HCT116 (cell line): ENCODE data around the gene CFAP161. TPM values are rescaled to one million over a fixed set of nuclear protein-coding genes. Genes with fewer than 3 reads are reported as not detected.

Experiments used
- ATAC-seq: fragments of 200-7000 bp; cut with Tn5 transposase; 2 replicates; pipeline ENCODE4 v1.9.1; 2020; ENCODE audit warnings: mild to moderate bottlenecking, moderate library complexity
- BruUV-seq: library from RNA; stranded (reverse); fragments of 400-500 nt; replicated peaks from 2 replicates; lab custom pipeline; 2021; lab: Mats Ljungman, UMichigan
- CTCF ChIA-PET: fragments of 300-600 bp; sonication (Branson Sonifier 250); formaldehyde crosslinking; loops from one replicate; lab custom pipeline; 2021; ENCODE audit warnings: antibody characterized with exemption; lab: Charles Lee
- POLR2A ChIA-PET: fragments of 300-600, 350-600 bp; sonication (Branson Sonifier 250); formaldehyde crosslinking; loops from one replicate; lab custom pipeline; 2021; ENCODE audit warnings: antibody characterized with exemption; lab: Charles Lee
- RAD21 ChIA-PET, 2 experiments: fragments of 300-600 bp; sonication (Branson Sonifier 250); formaldehyde crosslinking; loops; one replicate each; lab custom pipeline; 2023; ENCODE audit warnings: low total read pairs in 2 of 2; ENCODE audit not compliant: uncharacterized antibody in 2 of 2, unreplicated experiment in 2 of 2, low non-redundant PET in 1 of 2; lab: Charles Lee
- DNase-seq: peaks from one replicate; pipeline ENCODE4 v3.0.0-alpha.2; 2010; ENCODE audit warnings: low read depth, low spot score
- H2AFZ ChIP-seq: fragments of 200-600 bp; shearing (Covaris generic), sonication (generic); 2 replicates; pipeline ENCODE4 v1.6.1; 2017; ENCODE audit warnings: low read depth, mixed run types, mixed read lengths, antibody characterized with exemption, low read length; ENCODE audit not compliant: poor library complexity, severe bottlenecking
- H3K27ac ChIP-seq: 2 replicates; pipeline ENCODE4 v1.5.1; 2012; ENCODE audit warnings: low read depth, low read length
- H3K27me3 ChIP-seq: fragments of 200-600 bp; sonication (generic); 2 replicates; pipeline ENCODE4 v1.6.1; 2016; ENCODE audit warnings: mixed run types, low read length, mixed read lengths; ENCODE audit not compliant: insufficient read depth
- H3K36me3 ChIP-seq, 2 experiments: fragments of 200-500 bp in 1 of 2; fragments of 200-600 bp in 1 of 2; sonication (Bioruptor generic) in 1 of 2; sonication (generic) in 1 of 2; 2 replicates each; pipeline versions ENCODE4 v1.5.1 to v1.6.1; 2014 to 2016; ENCODE audit warnings: low read length in 2 of 2, inconsistent platforms in 1 of 2, mixed read lengths in 1 of 2, mixed run types in 1 of 2; ENCODE audit not compliant: insufficient read depth in 2 of 2, control insufficient read depth in 1 of 2
- H3K4me1 ChIP-seq, 2 experiments: fragments of 200-600 bp in 1 of 2; sonication (generic) in 1 of 2; 2 replicates each; pipeline versions ENCODE4 v1.5.1 to v1.6.1; 2012 to 2017; ENCODE audit warnings: low read length in 2 of 2, inconsistent platforms in 1 of 2, mild to moderate bottlenecking in 1 of 2, mixed read lengths in 1 of 2, mixed run types in 1 of 2, moderate library complexity in 1 of 2; ENCODE audit not compliant: insufficient read depth in 2 of 2, control insufficient read depth in 1 of 2
- H3K4me2 ChIP-seq: fragments of 200-600 bp; sonication (generic); 2 replicates; pipeline ENCODE4 v1.6.1; 2017; ENCODE audit warnings: mixed run types, low read length, mixed read lengths
- H3K4me3 ChIP-seq, 2 experiments: fragments of 200-600 bp in 1 of 2; sonication (generic) in 1 of 2; replicated peaks in 1 of 2; 2 replicates each; pipeline ENCODE4 v1.5.1; 2011 to 2016; ENCODE audit warnings: low read length in 2 of 2, control low read depth in 1 of 2, low read depth in 1 of 2, mild to moderate bottlenecking in 1 of 2, mixed read lengths in 1 of 2, mixed run types in 1 of 2
- H3K79me2 ChIP-seq: fragments of 200-600 bp; sonication (generic); 2 replicates; pipeline ENCODE4 v1.6.1; 2017; ENCODE audit warnings: mild to moderate bottlenecking, mixed run types, low read length, moderate library complexity, mixed read lengths; ENCODE audit not compliant: insufficient read depth
- H3K9ac ChIP-seq: fragments of 200-600 bp; sonication (generic); 2 replicates; pipeline ENCODE4 v1.6.1; 2016; ENCODE audit warnings: low read length, mixed read lengths
- H3K9me2 ChIP-seq: fragments of 200-600 bp; sonication (generic), shearing (Covaris generic); 2 replicates; pipeline ENCODE4 v1.6.1; 2017; ENCODE audit warnings: mixed run types, mild to moderate bottlenecking, moderate library complexity; ENCODE audit not compliant: insufficient read depth
- H3K9me3 ChIP-seq, 2 experiments: fragments of 200-500 bp in 1 of 2; fragments of 200-600 bp in 1 of 2; sonication (Bioruptor generic) in 1 of 2; sonication (generic) in 1 of 2; 2 replicates each; pipeline ENCODE4 v1.6.1; 2014 to 2017; ENCODE audit warnings: low read length in 2 of 2, mixed read lengths in 2 of 2, inconsistent platforms in 1 of 2, low read depth in 1 of 2, mild to moderate bottlenecking in 1 of 2, mixed run types in 1 of 2, moderate library complexity in 1 of 2; ENCODE audit not compliant: control insufficient read depth in 1 of 2, insufficient read depth in 1 of 2
- H4K20me1 ChIP-seq: fragments of 200-600 bp; sonication (generic), shearing (Covaris generic); 2 replicates; pipeline ENCODE4 v1.6.1; 2017; ENCODE audit warnings: mixed run types, mild to moderate bottlenecking, moderate library complexity; ENCODE audit not compliant: insufficient read depth
- EGR1 ChIP-seq: IDR thresholded peaks from 2 replicates; pipeline ENCODE4 v1.6.1; 2012; ENCODE audit warnings: low read depth
- ELF1 ChIP-seq: IDR thresholded peaks from 2 replicates; pipeline ENCODE4 v1.6.1; 2012; ENCODE audit warnings: low read depth, borderline replicate concordance
- EZH2 ChIP-seq: fragments of 200-600 bp; sonication (generic); IDR thresholded peaks from 2 replicates; pipeline ENCODE4 v1.6.1; 2017; ENCODE audit warnings: antibody characterized with exemption, mixed run types
- EZH2phosphoT487 ChIP-seq: fragments of 200-600 bp; IDR thresholded peaks from 2 replicates; pipeline ENCODE4 v1.6.1; 2018; ENCODE audit warnings: antibody characterized with exemption, borderline replicate concordance
- FOSL1 ChIP-seq: IDR thresholded peaks from 2 replicates; pipeline ENCODE4 v1.6.1; 2012; ENCODE audit warnings: low read depth
- JUND ChIP-seq: IDR thresholded peaks from 2 replicates; pipeline ENCODE4 v1.6.1; 2012
- POLR2A ChIP-seq: IDR thresholded peaks from 2 replicates; pipeline ENCODE4 v1.7.0; 2011; ENCODE audit warnings: borderline replicate concordance; ENCODE audit not compliant: insufficient read depth, insufficient read length; ENCODE audit errors: extremely low read depth
- POLR2AphosphoS5 ChIP-seq: IDR thresholded peaks from 2 replicates; pipeline ENCODE4 v1.6.1; 2011; ENCODE audit warnings: mild to moderate bottlenecking, low read depth, low read length, moderate library complexity
- RAD21 ChIP-seq: IDR thresholded peaks from 2 replicates; pipeline ENCODE4 v1.6.1; 2012; ENCODE audit warnings: low read depth, mild to moderate bottlenecking
- SIN3A ChIP-seq: IDR thresholded peaks from 2 replicates; pipeline ENCODE4 v1.6.1; 2012; ENCODE audit warnings: low read depth
- TCF7L2 ChIP-seq: IDR thresholded peaks from 2 replicates; pipeline ENCODE4 v1.7.0; 2011; ENCODE audit warnings: borderline replicate concordance, inconsistent platforms; ENCODE audit not compliant: insufficient read depth, insufficient read length; ENCODE audit errors: extremely low read depth
- YY1 ChIP-seq: IDR thresholded peaks from 2 replicates; pipeline ENCODE4 v1.6.1; 2011; ENCODE audit warnings: low read length, low read depth, moderate library complexity, mild to moderate bottlenecking; ENCODE audit not compliant: insufficient replicate concordance; ENCODE audit errors: extremely low read depth
- intact Hi-C: fragments of 100-400 bp; cut with micrococcal nuclease; formaldehyde crosslinking; loops from 2 replicates; pipeline ENCODE4 v1.10.0; 2022
- total RNA-seq: library from RNA; stranded (reverse); gene quantifications from one replicate; pipeline ENCODE4 v1.2.1, GENCODE V29; 2021; ENCODE audit not compliant: unreplicated experiment
- TF ChIP-seq, protein P1 (sequence below): IDR thresholded peaks from 2 replicates; pipeline ENCODE4 v1.6.1; 2012
- TF ChIP-seq, protein P2 (sequence below): IDR thresholded peaks from 2 replicates; pipeline ENCODE4 v1.6.1; 2012
- TF ChIP-seq, protein P3 (sequence below): IDR thresholded peaks from 2 replicates; pipeline ENCODE4 v1.6.1; 2011; ENCODE audit warnings: mild to moderate bottlenecking, low read length, moderate library complexity; ENCODE audit not compliant: insufficient replicate concordance; ENCODE audit errors: extremely low read depth

CFAP161 gene
- total RNA-seq, 1 experiment from 2014 or later: 0.15 TPM

DNA sequence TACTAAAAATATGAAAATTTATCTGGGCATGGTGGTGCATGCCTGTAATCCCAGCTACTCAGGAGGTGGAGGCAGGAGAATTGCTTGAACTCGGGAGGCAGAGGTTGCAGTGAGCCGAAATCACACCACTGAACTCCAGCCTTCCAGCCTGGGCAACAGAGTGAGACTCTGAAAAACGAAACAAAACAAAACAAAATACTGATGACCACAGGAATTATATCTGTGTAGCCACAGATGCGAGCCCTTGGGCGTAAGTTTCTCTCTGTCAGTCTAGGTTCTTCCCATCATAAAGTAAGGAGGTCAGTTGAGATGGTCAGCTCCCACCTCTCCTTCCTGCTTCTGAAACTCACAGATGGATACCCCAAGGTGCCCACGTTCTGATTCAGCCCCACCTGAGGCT is 37.7 kb upstream of the CFAP161 start:
- no peak overlapping the region for H2AFZ ChIP-seq
- ATAC-seq (no peak), DNase-seq (no peak)
- H3K9me2 ChIP-seq: no peaks in the 10 kb centered on the region; the same call in 1 of the 2 replicates
- no peak overlapping the region for H3K9ac ChIP-seq
- H3K4me3 ChIP-seq: no peak overlapping the region
- no TSS peak for BruUV-seq
- no peaks in the 10 kb centered on the region for H4K20me1 ChIP-seq
- no peak overlapping the region for H3K27ac ChIP-seq
- POLR2A ChIA-PET: no interaction called here
- RAD21 ChIA-PET: no interaction called here
- no peaks in the 10 kb centered on the region for H3K36me3 ChIP-seq
- no peaks in the 10 kb centered on the region; the same call in 1 of the 2 replicates for H3K27me3 ChIP-seq
- TF ChIP-seq, protein P1, sequence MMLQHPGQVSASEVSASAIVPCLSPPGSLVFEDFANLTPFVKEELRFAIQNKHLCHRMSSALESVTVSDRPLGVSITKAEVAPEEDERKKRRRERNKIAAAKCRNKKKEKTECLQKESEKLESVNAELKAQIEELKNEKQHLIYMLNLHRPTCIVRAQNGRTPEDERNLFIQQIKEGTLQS: no peak
- TF ChIP-seq FOSL1: no peak
- TF ChIP-seq YY1: no peak
- no peak for TF ChIP-seq POLR2AphosphoS5
- TF ChIP-seq TCF7L2: no peak
- H3K4me1 ChIP-seq: peaks cover 12 to 26% of the 10 kb centered on the region in 2 experiments
- no peaks in the 10 kb centered on the region for H3K79me2 ChIP-seq
- CTCF ChIA-PET: no interaction called here
- no peak overlapping the region for H3K4me2 ChIP-seq
- intact Hi-C loops: no loop called here
- no peaks in the 10 kb centered on the region for H3K9me3 ChIP-seq

DNA sequence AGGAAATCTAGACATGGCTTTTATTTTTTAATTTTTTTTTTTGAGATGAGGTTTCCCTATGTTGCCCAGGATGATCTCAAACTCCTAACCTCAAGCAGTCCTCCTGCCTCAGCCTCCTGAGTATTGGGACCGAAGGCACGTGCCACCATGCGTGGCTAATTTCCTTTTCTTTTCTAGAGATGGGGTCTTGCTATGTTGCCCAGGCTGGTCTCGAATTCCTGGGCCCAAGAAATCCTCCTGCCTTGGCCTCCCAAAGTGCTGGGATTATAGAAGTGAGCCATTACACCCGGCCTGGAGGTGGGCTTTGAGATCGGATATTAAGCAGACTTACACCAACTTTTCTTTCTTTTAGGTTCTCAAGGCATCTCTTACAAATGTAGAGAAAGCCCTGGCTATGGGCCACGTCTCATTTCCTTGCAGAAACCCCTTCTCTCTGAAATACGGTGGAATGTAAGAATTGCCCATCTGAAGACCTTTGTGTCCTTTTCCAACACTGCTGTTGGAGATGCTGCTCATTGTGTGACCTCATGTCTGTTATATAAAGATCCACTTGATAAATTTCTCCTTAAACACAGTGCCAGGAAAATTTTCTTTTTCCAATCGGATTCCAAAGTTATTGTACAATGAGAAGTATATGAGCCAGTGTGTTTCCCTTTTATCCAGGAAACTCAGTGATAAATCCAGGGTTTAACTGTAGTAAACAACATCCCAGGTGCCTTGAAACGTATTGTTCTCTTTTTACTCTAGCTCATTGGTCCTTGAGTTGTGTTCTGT is 36.8 kb upstream of the CFAP161 start:
- Histone ChIP-seq H2AFZ (peak overlapping the region; percentile 83), H3K9me3 (no peaks in the 10 kb centered on the region), H4K20me1 (no peaks in the 10 kb centered on the region), H3K4me3 (no peak overlapping the region), H3K79me2 (no peaks in the 10 kb centered on the region), H3K4me1 (peaks cover 9 to 20% of the 10 kb centered on the region in 2 experiments), H3K4me2 (peak overlapping the region; percentile 63), H3K27me3 (no peaks in the 10 kb centered on the region; the same call in 1 of the 2 replicates), H3K9ac (no peak overlapping the region), H3K9me2 (no peaks in the 10 kb centered on the region; the same call in 1 of the 2 replicates), H3K36me3 (no peaks in the 10 kb centered on the region), H3K27ac (no peak overlapping the region)
- no TSS peak for BruUV-seq
- ChIA-PET POLR2A (interaction anchor here (1.1 kb wide), 1 partner anchor 169 kb away, joined by 3 read pairs; no protein-coding TSS in a partner anchor), CTCF (interaction anchor here (0.8 to 1.2 kb wide), 2 partner anchors 166 to 530 kb away, joined by 3 read pairs; no protein-coding TSS in a partner anchor), RAD21 (no interaction called here)
- intact Hi-C loops: no loop called here
- no peak for ATAC-seq
- no peak for DNase-seq
- no peak for TF ChIP-seq EGR1
- no peak for TF ChIP-seq JUND
- TF ChIP-seq RAD21: no peak
- no peak for TF ChIP-seq POLR2A
- TF ChIP-seq, protein P2, sequence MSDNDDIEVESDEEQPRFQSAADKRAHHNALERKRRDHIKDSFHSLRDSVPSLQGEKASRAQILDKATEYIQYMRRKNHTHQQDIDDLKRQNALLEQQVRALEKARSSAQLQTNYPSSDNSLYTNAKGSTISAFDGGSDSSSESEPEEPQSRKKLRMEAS: no peak
- TF ChIP-seq ELF1: no peak
- TF ChIP-seq EZH2: no peak
- TF ChIP-seq SIN3A: no peak
- TF ChIP-seq, protein P3, sequence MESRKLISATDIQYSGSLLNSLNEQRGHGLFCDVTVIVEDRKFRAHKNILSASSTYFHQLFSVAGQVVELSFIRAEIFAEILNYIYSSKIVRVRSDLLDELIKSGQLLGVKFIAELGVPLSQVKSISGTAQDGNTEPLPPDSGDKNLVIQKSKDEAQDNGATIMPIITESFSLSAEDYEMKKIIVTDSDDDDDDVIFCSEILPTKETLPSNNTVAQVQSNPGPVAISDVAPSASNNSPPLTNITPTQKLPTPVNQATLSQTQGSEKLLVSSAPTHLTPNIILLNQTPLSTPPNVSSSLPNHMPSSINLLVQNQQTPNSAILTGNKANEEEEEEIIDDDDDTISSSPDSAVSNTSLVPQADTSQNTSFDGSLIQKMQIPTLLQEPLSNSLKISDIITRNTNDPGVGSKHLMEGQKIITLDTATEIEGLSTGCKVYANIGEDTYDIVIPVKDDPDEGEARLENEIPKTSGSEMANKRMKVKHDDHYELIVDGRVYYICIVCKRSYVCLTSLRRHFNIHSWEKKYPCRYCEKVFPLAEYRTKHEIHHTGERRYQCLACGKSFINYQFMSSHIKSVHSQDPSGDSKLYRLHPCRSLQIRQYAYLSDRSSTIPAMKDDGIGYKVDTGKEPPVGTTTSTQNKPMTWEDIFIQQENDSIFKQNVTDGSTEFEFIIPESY: no peak
- TF ChIP-seq POLR2AphosphoS5: no peak
- TF ChIP-seq EZH2phosphoT487: no peak
